Gastroesophageal sphincter (tissue), 4 donors: ENCODE results near the gene STXBP1. TPM values are rescaled to one million over a fixed set of nuclear protein-coding genes. Genes with fewer than 3 reads are reported as not detected.

Source experiments
- ATAC-seq: fragments of 150-250 bp; one replicate; pipeline ENCODE4 v1.9.1; 2016; ENCODE audit warnings: mild to moderate bottlenecking, moderate library complexity
- H3K27ac ChIP-seq, 4 donors: fragments of 200-600 bp; sonication (generic) in 3 of 4; 1 replicate in 3 of 4; 2 replicates in 1 of 4; pipeline ENCODE4 v1.5.1; 2016 to 2019
- H3K27me3 ChIP-seq: fragments of 200-600 bp; sonication (generic); one replicate; pipeline ENCODE4 v1.5.1; 2019
- H3K36me3 ChIP-seq, 2 donors: fragments of 200-600 bp; sonication (generic); one replicate each; pipeline ENCODE4 v1.5.1; 2019; ENCODE audit warnings: control low read depth in 1 of 2
- H3K4me1 ChIP-seq, 3 donors: fragments of 200-600 bp; sonication (generic); 1 replicate in 2 of 3; 2 replicates in 1 of 3; pipeline ENCODE4 v1.5.1; 2016 to 2019; ENCODE audit warnings: control low read depth in 2 of 3
- H3K4me3 ChIP-seq, 2 donors: fragments of 200-600 bp; sonication (generic); one replicate each; pipeline ENCODE4 v1.5.1; 2019; ENCODE audit warnings: mild to moderate bottlenecking in 1 of 2, moderate library complexity in 1 of 2
- H3K9me3 ChIP-seq, 3 donors: fragments of 200-600 bp; sonication (generic); one replicate each; pipeline ENCODE4 v1.5.1; 2017 to 2019; ENCODE audit warnings: control low read depth in 2 of 3
- EP300 ChIP-seq: sonication (generic); formaldehyde crosslinking; IDR thresholded peaks from one replicate; pipeline ENCODE4 v1.6.1; 2017; ENCODE audit warnings: antibody characterized with exemption, mild to moderate bottlenecking
- POLR2A ChIP-seq, 2 donors: fragments of 450-650 bp; IDR thresholded peaks; one replicate each; pipeline ENCODE4 v1.6.1; 2017; ENCODE audit warnings: antibody characterized with exemption in 2 of 2, mild to moderate bottlenecking in 2 of 2, moderate library complexity in 1 of 2
- POLR2AphosphoS5 ChIP-seq: sonication (generic); formaldehyde crosslinking; IDR thresholded peaks from one replicate; pipeline ENCODE4 v1.6.1; 2017; ENCODE audit warnings: antibody characterized with exemption
- WGBS, 2 donors: methylation state at CpG; one replicate each; pipeline ENCODE4 v1.1.5; 2018; ENCODE audit warnings: low coverage in 1 of 2; 5-methylcytosine and 5-hydroxymethylcytosine counted together
- total RNA-seq, 4 donors: library from RNA; depleted of rRNA; stranded (reverse); fragments of >200 nt; gene quantifications; one replicate each; pipeline ENCODE4 v1.1.0, GENCODE V29; 2016
- TF ChIP-seq, protein P1 (sequence below), 4 experiments: fragments of 200-600 bp in 2 of 4; fragments of 450-650 bp in 2 of 4; sonication (generic) in 1 of 4; IDR thresholded peaks; one replicate each; pipeline ENCODE4 v1.5.1; 2017 to 2019; ENCODE audit warnings: antibody characterized with exemption in 4 of 4, mild to moderate bottlenecking in 2 of 4, moderate library complexity in 2 of 4

The STXBP1 gene
- total RNA-seq, 4 donors from 2014 or later: 25.7 to 47.0 (median 33.1) TPM

DNA sequence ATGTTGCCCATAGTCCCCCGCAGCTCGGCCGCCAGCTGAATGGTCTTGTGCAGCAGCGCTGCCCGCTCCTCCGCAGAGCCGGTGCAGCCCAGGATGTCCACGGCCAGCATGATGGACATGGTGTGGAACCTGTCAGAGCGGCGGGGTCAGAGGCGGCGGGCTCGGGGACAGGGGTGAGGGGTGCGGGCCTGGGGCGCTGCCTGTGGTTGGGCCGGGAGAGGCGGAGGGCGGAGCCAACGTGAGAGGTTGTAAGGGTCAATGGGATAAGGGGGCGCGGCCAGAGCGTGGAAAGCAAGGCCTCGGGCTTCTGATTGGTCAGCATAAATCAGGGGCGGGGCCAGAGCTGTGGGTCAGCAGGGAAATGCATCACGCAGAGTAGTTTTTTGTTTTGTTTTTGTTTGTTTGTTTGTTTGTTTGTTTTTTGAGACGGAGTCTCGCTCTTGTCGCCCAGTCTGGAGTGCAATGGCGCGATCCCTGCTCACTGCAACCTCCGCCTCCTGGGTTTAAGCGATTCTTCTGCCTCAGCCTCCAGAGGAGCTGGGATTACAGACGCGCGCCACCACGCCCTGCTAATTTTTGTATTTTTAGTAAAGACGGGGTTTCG, 129.9 kb downstream of the STXBP1 start:
- peak; percentile 27 for ATAC-seq
- H3K27ac ChIP-seq: peak overlapping the region in 3 of 4 donors; percentile 45 to 72 (median 50)
- H3K4me3 ChIP-seq: peak overlapping the region in 1 of 2 donors; percentile 36

More for the DNA sequence above, 129.9 kb downstream of the STXBP1 start:
- TF ChIP-seq POLR2AphosphoS5 (no peak), POLR2A (IDR thresholded peaks at IDR 0.05) (no peak), EP300 (no peak)
- TF ChIP-seq, protein P1, sequence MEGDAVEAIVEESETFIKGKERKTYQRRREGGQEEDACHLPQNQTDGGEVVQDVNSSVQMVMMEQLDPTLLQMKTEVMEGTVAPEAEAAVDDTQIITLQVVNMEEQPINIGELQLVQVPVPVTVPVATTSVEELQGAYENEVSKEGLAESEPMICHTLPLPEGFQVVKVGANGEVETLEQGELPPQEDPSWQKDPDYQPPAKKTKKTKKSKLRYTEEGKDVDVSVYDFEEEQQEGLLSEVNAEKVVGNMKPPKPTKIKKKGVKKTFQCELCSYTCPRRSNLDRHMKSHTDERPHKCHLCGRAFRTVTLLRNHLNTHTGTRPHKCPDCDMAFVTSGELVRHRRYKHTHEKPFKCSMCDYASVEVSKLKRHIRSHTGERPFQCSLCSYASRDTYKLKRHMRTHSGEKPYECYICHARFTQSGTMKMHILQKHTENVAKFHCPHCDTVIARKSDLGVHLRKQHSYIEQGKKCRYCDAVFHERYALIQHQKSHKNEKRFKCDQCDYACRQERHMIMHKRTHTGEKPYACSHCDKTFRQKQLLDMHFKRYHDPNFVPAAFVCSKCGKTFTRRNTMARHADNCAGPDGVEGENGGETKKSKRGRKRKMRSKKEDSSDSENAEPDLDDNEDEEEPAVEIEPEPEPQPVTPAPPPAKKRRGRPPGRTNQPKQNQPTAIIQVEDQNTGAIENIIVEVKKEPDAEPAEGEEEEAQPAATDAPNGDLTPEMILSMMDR (IDR thresholded peaks at IDR 0.05): no peak
- 17 to 24% methylated on average over 21 to 22 of the region's 38 CpGs for WGBS, 2 donors
- Histone ChIP-seq H3K36me3 (peaks cover 0 to 37% of the 10 kb centered on the region in 2 donors), H3K27me3 (peaks cover 61% of the 10 kb centered on the region), H3K9me3 (no peaks in the 10 kb centered on the region), H3K4me1 (peaks cover 0 to 25% (median 7%) of the 10 kb centered on the region in 3 donors)

Other genes with a start within 250 kb of the STXBP1 start
- gene SLC2A8, start 215.1 kb upstream of the STXBP1 start, total RNA-seq: 10 to 100 TPM; 23.7 to 40.2 (median 29.8) TPM
- 10 to 100 TPM in 3 of 4 donors, 1 to 10 TPM in 1; 5.3 to 16.3 (median 12.7) TPM for gene ZNF79, start 187.9 kb upstream of the STXBP1 start, total RNA-seq
- 1,000 to 10,000 TPM in 3 of 4 donors, 100 to 1,000 TPM in 1; 879 to 2,906 (median 1,722) TPM for gene RPL12, start 160.9 kb upstream of the STXBP1 start, total RNA-seq
- gene LRSAM1, start 160.8 kb upstream of the STXBP1 start, total RNA-seq: 10 to 100 TPM; 15.5 to 26.5 (median 20.2) TPM
- under 1 TPM in 1 of 4 donors, not detected in 3; 0.31 TPM for gene CFAP157, start 94.7 kb downstream of the STXBP1 start, total RNA-seq
- gene PTRH1, start 103.4 kb downstream of the STXBP1 start, total RNA-seq: 10 to 100 TPM in 3 of 4 donors, 1 to 10 TPM in 1; 8.7 to 19.3 (median 16.8) TPM
- gene TTC16, start 103.8 kb downstream of the STXBP1 start, total RNA-seq: not detected
- gene TOR2A, start 123.0 kb downstream of the STXBP1 start, total RNA-seq: 1 to 10 TPM; 5.9 to 8.9 (median 7.6) TPM
- 10 to 100 TPM in 1 of 4 donors, 1 to 10 TPM in 3; 6.1 to 12.1 (median 8.5) TPM for gene SH2D3C, start 166.4 kb downstream of the STXBP1 start, total RNA-seq
- gene CDK9, start 173.8 kb downstream of the STXBP1 start, total RNA-seq: 10 to 100 TPM; 81.8 to 92.8 (median 86.5) TPM
- gene FPGS, start 190.6 kb downstream of the STXBP1 start, total RNA-seq: 10 to 100 TPM; 42.5 to 91.4 (median 63.2) TPM
- gene ENG, start 242.4 kb downstream of the STXBP1 start, total RNA-seq: 10 to 100 TPM; 21.3 to 76.5 (median 48.0) TPM